HepG2 (cell line): Measurements from ENCODE around the gene MAGEB17. TPM values are rescaled to one million over a fixed set of nuclear protein-coding genes. Genes with fewer than 3 reads are reported as not detected.

Experiments
- ATAC-seq: fragments of 200-7000 bp; cut with Tn5 transposase; 3 replicates; pipeline ENCODE4 v1.9.1; 2020; ENCODE audit warnings: mild to moderate bottlenecking, moderate library complexity
- BruUV-seq: library from RNA; stranded (reverse); fragments of 400-500 nt; replicated peaks from 2 replicates; lab custom pipeline; 2021; lab: Mats Ljungman, UMichigan
- CTCF ChIA-PET: fragments of 300-600 bp; formaldehyde crosslinking; extraction: SDS; loops from one replicate; lab custom pipeline; 2021; ENCODE audit warnings: low total read pairs, inconsistent platforms, low intra/inter-chr PET ratio; lab: Yijun Ruan, JAX
- POLR2A ChIA-PET: fragments of 350-600 bp; sonication (Branson Sonifier 250); formaldehyde crosslinking; loops from one replicate; lab custom pipeline; 2020; ENCODE audit warnings: antibody characterized with exemption, inconsistent platforms; lab: Yijun Ruan, JAX
- DNase-seq: peaks from one replicate; pipeline ENCODE4 v3.0.0-alpha.2; 2015; ENCODE audit warnings: low spot score
- FAIRE-seq: peaks from 3 replicates; lab custom pipeline; 2011; peaks lifted over from hg19 to GRCh38; lab: Jason Lieb, UNC
- H2AFZ ChIP-seq: one replicate; pipeline ENCODE4 v1.6.1; 2011; ENCODE audit warnings: low read length, inconsistent platforms
- H3K27ac ChIP-seq: fragments of 300-600 bp; 3 replicates; pipeline ENCODE4 v1.8.0; 2011; ENCODE audit warnings: mixed run types, mild to moderate bottlenecking, mixed read lengths, low read length, inconsistent platforms; ENCODE audit not compliant: insufficient read depth; ENCODE audit errors: extremely low read length
- H3K27me3 ChIP-seq, 2 experiments: fragments of 200-600 bp in 1 of 2; 2 replicates in 1 of 2; 3 replicates in 1 of 2; pipeline versions ENCODE4 v1.6.0 to v1.8.0; 2011; ENCODE audit warnings: low read length in 2 of 2, mild to moderate bottlenecking in 2 of 2, moderate library complexity in 2 of 2, inconsistent platforms in 1 of 2; ENCODE audit not compliant: insufficient read depth in 2 of 2, control insufficient read depth in 1 of 2
- H3K36me3 ChIP-seq, 2 experiments: fragments of 200-600 bp in 1 of 2; replicated peaks in 1 of 2; 2 replicates in 1 of 2; 3 replicates in 1 of 2; pipeline versions ENCODE4 v1.5.1 to v1.8.0; 2011; ENCODE audit warnings: low read length in 2 of 2, inconsistent platforms in 1 of 2; ENCODE audit not compliant: insufficient read depth in 2 of 2, control insufficient read depth in 1 of 2
- H3K4me1 ChIP-seq: 2 replicates; pipeline ENCODE4 v1.5.1; 2012; ENCODE audit warnings: low read length, inconsistent platforms; ENCODE audit not compliant: insufficient read depth
- H3K4me2 ChIP-seq: 2 replicates; pipeline ENCODE4 v1.6.0; 2011; ENCODE audit warnings: low read depth, low read length, inconsistent platforms
- H3K4me3 ChIP-seq, 3 experiments: fragments of 200-600 bp in 1 of 3; sonication (generic), shearing (Covaris generic) in 1 of 3; replicated peaks in 1 of 3; 2 replicates each; pipeline ENCODE4 v1.5.1; 2011 to 2016; ENCODE audit warnings: low read length in 3 of 3, inconsistent platforms in 2 of 3, low read depth in 2 of 3, mild to moderate bottlenecking in 2 of 3, control low read depth in 1 of 3, mixed read lengths in 1 of 3; ENCODE audit not compliant: insufficient read depth in 1 of 3
- H3K79me2 ChIP-seq: one replicate; pipeline ENCODE4 v1.6.1; 2011; ENCODE audit warnings: low read length, inconsistent platforms; ENCODE audit not compliant: insufficient read depth
- H3K9ac ChIP-seq: 2 replicates; pipeline ENCODE4 v1.6.0; 2011; ENCODE audit warnings: mild to moderate bottlenecking, low read depth, low read length, inconsistent platforms; ENCODE audit not compliant: insufficient read depth
- H3K9me3 ChIP-seq: 2 replicates; pipeline ENCODE4 v1.5.1; 2012; ENCODE audit warnings: mild to moderate bottlenecking, low read length
- H4K20me1 ChIP-seq: 2 replicates; pipeline ENCODE4 v1.6.0; 2011; ENCODE audit warnings: inconsistent platforms, mild to moderate bottlenecking, low read length, moderate library complexity; ENCODE audit not compliant: insufficient read depth
- ATF7 ChIP-seq, 2 experiments: fragments of 450-650 bp in 1 of 2; sonication (generic) in 1 of 2; formaldehyde crosslinking in 1 of 2; IDR thresholded peaks; 2 replicates each; pipeline versions ENCODE4 v1.4.0 to v1.6.1; 2016 to 2020; ENCODE audit warnings: antibody characterized with exemption in 1 of 2, mild to moderate bottlenecking in 1 of 2, missing genetic modification reagents in 1 of 2
- ETV5 ChIP-seq: IDR thresholded peaks from 2 replicates; pipeline ENCODE4 v1.6.1; 2018; ENCODE audit warnings: missing biosample characterization, missing genetic modification reagents, inconsistent platforms, borderline replicate concordance
- IKZF1 ChIP-seq: fragments of 450-650 bp; IDR thresholded peaks from 2 replicates; pipeline ENCODE4 v1.7.1; 2016
- NFE2L1 ChIP-seq: sonication (generic); formaldehyde crosslinking; IDR thresholded peaks from 2 replicates; pipeline ENCODE4 v1.4.0; 2020; ENCODE audit warnings: missing genetic modification reagents, mild to moderate bottlenecking, borderline replicate concordance
- TAF1 ChIP-seq: sonication (generic); formaldehyde crosslinking; IDR thresholded peaks from 2 replicates; pipeline ENCODE4 v1.4.0; 2020; ENCODE audit warnings: missing genetic modification reagents
- XBP1 ChIP-seq: sonication (generic); formaldehyde crosslinking; IDR thresholded peaks from 2 replicates; pipeline ENCODE4 v1.5.0; 2020; ENCODE audit warnings: missing genetic modification reagents
- ZBTB26 ChIP-seq: IDR thresholded peaks from 2 replicates; pipeline ENCODE4 v1.6.1; 2016; ENCODE audit warnings: missing compliant biosample characterization, missing genetic modification reagents, borderline replicate concordance
- ZBTB7A ChIP-seq: sonication (generic); formaldehyde crosslinking; IDR thresholded peaks from 2 replicates; pipeline ENCODE4 v1.8.0; 2022; ENCODE audit warnings: mild to moderate bottlenecking, missing genetic modification reagents
- ZNF33B ChIP-seq: sonication (generic); formaldehyde crosslinking; IDR thresholded peaks from 2 replicates; pipeline ENCODE4 v1.5.1; 2020; ENCODE audit warnings: mild to moderate bottlenecking, missing genetic modification reagents
- ZNF484 ChIP-seq: sonication (generic); formaldehyde crosslinking; IDR thresholded peaks from 2 replicates; pipeline ENCODE4 v1.5.1; 2020; ENCODE audit warnings: mild to moderate bottlenecking, low read depth, missing genetic modification reagents, borderline replicate concordance
- ZNF501 ChIP-seq: sonication (generic); formaldehyde crosslinking; IDR thresholded peaks from 2 replicates; pipeline ENCODE4 v1.5.1; 2020; ENCODE audit warnings: mild to moderate bottlenecking, moderate library complexity, missing genetic modification reagents
- ZNF574 ChIP-seq: sonication (generic); formaldehyde crosslinking; IDR thresholded peaks from 2 replicates; pipeline ENCODE4 v1.4.0; 2020; ENCODE audit warnings: missing genetic modification reagents
- ZNF839 ChIP-seq: sonication (generic); formaldehyde crosslinking; IDR thresholded peaks from 2 replicates; pipeline ENCODE4 v1.4.0; 2020; ENCODE audit warnings: missing genetic modification reagents, mild to moderate bottlenecking, borderline replicate concordance
- WGBS: methylation state at CpG from one replicate; pipeline ENCODE4 v1.1.6; 2017; ENCODE audit warnings: low lambda C conversion rate; 5-methylcytosine and 5-hydroxymethylcytosine counted together
- in situ Hi-C: cut with HindIII; loops from 2 replicates; pipeline ENCODE4 v1.10.0; 2017; ENCODE audit warnings: low pct_unique_long_range_greater_than_20kb; ENCODE audit not compliant: extremely low pct_ligation_motif_present
- intact Hi-C: fragments of 100-400 bp; cut with micrococcal nuclease; formaldehyde crosslinking; loops from one replicate; pipeline ENCODE4 v1.10.0; 2022; ENCODE audit not compliant: unreplicated experiment
- polyA plus RNA-seq, 8 experiments: library from polyadenylated mRNA; depleted of rRNA in 3 of 8; stranded (reverse) in 7 of 8; unstranded in 1 of 8; fragments of >200 nt; fragmentation: Illumina TruSeq in 4 of 8; extraction: Trizol in 4 of 8; gene quantifications; 2 replicates each; pipeline versions ENCODE4 v1.2.1 to v1.2.3, GENCODE V29; 2011 to 2016; ENCODE audit warnings: low read depth in 4 of 8, missing spikeins in 1 of 8, mixed read lengths in 1 of 8; ENCODE audit not compliant: insufficient read depth in 1 of 8
- total RNA-seq, 5 experiments: library from RNA; depleted of rRNA; stranded (reverse); fragments of >200 nt; fragmentation: Illumina TruSeq; extraction: Trizol; gene quantifications; 2 replicates each; pipeline ENCODE4 v1.2.3, GENCODE V29; 2016; ENCODE audit warnings: low read depth in 1 of 5
- TF ChIP-seq, protein P1 (sequence below): sonication (generic); formaldehyde crosslinking; IDR thresholded peaks from 2 replicates; pipeline ENCODE4 v1.4.0; 2020; ENCODE audit warnings: mild to moderate bottlenecking, low read depth, missing genetic modification reagents
- TF ChIP-seq, protein P2 (sequence below): sonication (generic); formaldehyde crosslinking; IDR thresholded peaks from 2 replicates; pipeline ENCODE4 v1.4.0; 2020; ENCODE audit warnings: missing genetic modification reagents

MAGEB17 gene
- total and polyA plus RNA-seq, 2 of the 13 experiments (the other 11 are each of a cell fraction or from before 2014, with no cell fraction given), result not detected

GRCh38 chrX:16162391-16162790 is 4.9 kb upstream of the MAGEB17 start:
- TF ChIP-seq ZNF484 (CRISPR knock-in tag), result no peak
- no peak for TF ChIP-seq ATF7 (IDR thresholded peaks at IDR 0.05)
- no peak for TF ChIP-seq ATF7 (CRISPR knock-in tag; IDR thresholded peaks at IDR 0.05)
- TF ChIP-seq ZBTB26 (CRISPR knock-in tag), result no peak
- no peak for TF ChIP-seq ZBTB7A (CRISPR knock-in tag)
- TF ChIP-seq, protein P1, sequence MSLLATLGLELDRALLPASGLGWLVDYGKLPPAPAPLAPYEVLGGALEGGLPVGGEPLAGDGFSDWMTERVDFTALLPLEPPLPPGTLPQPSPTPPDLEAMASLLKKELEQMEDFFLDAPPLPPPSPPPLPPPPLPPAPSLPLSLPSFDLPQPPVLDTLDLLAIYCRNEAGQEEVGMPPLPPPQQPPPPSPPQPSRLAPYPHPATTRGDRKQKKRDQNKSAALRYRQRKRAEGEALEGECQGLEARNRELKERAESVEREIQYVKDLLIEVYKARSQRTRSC (CRISPR knock-in tag), result no peak
- TF ChIP-seq ZNF33B (CRISPR knock-in tag), result no peak
- no peak for TF ChIP-seq IKZF1
- TF ChIP-seq ZNF574 (CRISPR knock-in tag), result no peak
- TF ChIP-seq ETV5 (CRISPR knock-in tag), result no peak
- TF ChIP-seq NFE2L1 (CRISPR knock-in tag), result no peak
- TF ChIP-seq ZNF839, result no peak
- TF ChIP-seq XBP1 (CRISPR knock-in tag), result no peak
- TF ChIP-seq, protein P2, sequence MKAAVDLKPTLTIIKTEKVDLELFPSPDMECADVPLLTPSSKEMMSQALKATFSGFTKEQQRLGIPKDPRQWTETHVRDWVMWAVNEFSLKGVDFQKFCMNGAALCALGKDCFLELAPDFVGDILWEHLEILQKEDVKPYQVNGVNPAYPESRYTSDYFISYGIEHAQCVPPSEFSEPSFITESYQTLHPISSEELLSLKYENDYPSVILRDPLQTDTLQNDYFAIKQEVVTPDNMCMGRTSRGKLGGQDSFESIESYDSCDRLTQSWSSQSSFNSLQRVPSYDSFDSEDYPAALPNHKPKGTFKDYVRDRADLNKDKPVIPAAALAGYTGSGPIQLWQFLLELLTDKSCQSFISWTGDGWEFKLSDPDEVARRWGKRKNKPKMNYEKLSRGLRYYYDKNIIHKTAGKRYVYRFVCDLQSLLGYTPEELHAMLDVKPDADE, result no peak
- no peak for TF ChIP-seq TAF1 (CRISPR knock-in tag)
- no peak for TF ChIP-seq ZNF501 (CRISPR knock-in tag)
- 0% methylated on average over 3 of the region's 5 CpGs for WGBS
- no peak overlapping the region for H2AFZ ChIP-seq
- BruUV-seq, result no TSS peak
- H3K4me2 ChIP-seq, result no peak overlapping the region
- no peak overlapping the region for H3K4me3 ChIP-seq
- intact Hi-C loops, result no loop called here
- no peak for DNase-seq
- no peaks in the 10 kb centered on the region for H3K79me2 ChIP-seq
- no peaks in the 10 kb centered on the region for H3K36me3 ChIP-seq
- H3K9me3 ChIP-seq, result no peaks in the 10 kb centered on the region
- H3K27ac ChIP-seq, result no peak overlapping the region
- in situ Hi-C loops, result no loop called here
- no peaks in the 10 kb centered on the region for H3K4me1 ChIP-seq
- no peak for FAIRE-seq
- no peaks in the 10 kb centered on the region for H4K20me1 ChIP-seq
- ChIA-PET POLR2A (no interaction called here), CTCF (no interaction called here)
- H3K9ac ChIP-seq, result no peak overlapping the region
- no peaks in the 10 kb centered on the region for H3K27me3 ChIP-seq
- ATAC-seq, result no peak
